Measurements from ENCODE around the gene NODAL.
A peak's percentile ranks its signal among the peaks of the same experiment; 100 is the strongest.

The NODAL gene

DNA sequence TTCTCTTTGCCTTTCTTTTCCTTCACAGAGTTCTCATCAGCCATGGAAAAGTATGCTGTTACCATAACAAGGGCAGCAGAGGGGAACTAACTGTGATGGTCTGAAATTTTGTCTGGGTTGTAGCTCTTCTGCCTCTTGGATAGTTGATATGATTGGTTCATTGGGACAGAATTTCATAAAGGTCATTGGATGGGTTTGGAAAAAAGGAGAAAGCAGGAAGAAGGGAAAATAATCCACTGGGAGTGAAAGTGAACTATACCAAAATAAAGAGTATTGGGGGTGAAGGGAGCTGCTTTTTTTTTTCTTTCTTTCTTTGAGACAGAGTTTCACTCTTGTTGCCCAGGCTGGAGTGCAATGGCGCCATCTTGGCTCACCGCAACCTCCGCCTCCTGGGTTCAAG is 31.7 kb downstream of the NODAL start:
- Histone ChIP-seq H3K36me3 (peaks cover 55% of the 10 kb centered on the region), H3K9me3 (ENCODE audit: severe bottlenecking) (no peaks in the 10 kb centered on the region), H3K27ac (no peak overlapping the region), H3K4me3 (ENCODE audit: low read depth, low read length) (no peak overlapping the region), H3K27me3 (ENCODE audit: insufficient read depth, low read depth, severe bottlenecking) (no peaks in the 10 kb centered on the region)
- TF ChIP-seq, protein P1, sequence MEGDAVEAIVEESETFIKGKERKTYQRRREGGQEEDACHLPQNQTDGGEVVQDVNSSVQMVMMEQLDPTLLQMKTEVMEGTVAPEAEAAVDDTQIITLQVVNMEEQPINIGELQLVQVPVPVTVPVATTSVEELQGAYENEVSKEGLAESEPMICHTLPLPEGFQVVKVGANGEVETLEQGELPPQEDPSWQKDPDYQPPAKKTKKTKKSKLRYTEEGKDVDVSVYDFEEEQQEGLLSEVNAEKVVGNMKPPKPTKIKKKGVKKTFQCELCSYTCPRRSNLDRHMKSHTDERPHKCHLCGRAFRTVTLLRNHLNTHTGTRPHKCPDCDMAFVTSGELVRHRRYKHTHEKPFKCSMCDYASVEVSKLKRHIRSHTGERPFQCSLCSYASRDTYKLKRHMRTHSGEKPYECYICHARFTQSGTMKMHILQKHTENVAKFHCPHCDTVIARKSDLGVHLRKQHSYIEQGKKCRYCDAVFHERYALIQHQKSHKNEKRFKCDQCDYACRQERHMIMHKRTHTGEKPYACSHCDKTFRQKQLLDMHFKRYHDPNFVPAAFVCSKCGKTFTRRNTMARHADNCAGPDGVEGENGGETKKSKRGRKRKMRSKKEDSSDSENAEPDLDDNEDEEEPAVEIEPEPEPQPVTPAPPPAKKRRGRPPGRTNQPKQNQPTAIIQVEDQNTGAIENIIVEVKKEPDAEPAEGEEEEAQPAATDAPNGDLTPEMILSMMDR (IDR thresholded peaks at IDR 0.05; ENCODE audit: low read depth, low read length) = no peak
- DNase-seq = no peak

DNA sequence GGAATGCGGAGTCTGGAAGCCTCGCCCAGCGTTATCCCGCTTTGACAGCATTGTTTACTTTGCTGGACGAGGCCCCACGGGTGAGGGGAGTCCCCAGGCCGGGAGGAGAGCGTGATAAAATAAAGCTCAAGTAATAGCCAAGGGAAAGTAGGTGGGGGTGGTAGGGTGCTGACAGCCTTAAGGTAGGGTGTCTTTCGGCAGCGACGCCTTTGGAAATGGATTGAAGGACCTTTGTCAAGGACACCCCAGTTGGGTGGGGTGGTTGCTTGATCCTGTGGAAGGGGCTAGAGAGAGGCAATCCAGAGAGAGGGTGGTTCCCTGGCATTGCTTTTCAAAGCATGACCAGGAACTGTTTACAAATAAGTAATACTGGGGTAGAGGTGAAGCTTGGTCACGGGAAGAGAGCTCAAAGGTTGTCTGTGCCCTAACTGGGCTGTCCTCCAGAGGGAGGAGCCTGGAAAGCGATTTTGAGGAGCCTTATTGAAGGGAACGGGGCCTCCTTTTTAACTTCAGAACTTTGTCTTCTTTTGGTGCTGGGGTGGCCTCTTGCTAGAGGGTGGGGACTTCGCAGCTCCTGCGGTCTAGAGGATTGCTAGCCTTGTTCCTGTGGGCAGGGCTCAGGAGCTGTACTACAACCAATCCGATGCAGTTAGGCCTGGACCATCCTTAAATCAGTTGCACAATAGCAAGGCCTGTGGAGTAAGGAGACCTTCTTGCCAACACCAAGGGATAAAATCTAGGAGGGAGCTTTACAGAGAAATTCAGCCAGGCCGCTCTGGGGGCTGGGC is 36.2 kb downstream of the NODAL start:
- Histone ChIP-seq H3K9me3 (ENCODE audit: severe bottlenecking) (no peaks in the 10 kb centered on the region), H3K27ac (peak overlapping the region; percentile 90; the same call in 1 of the 2 replicates), H3K4me3 (ENCODE audit: low read depth, low read length) (peak overlapping the region; percentile 75), H3K36me3 (peaks cover 31% of the 10 kb centered on the region), H3K27me3 (ENCODE audit: insufficient read depth, low read depth, severe bottlenecking) (no peaks in the 10 kb centered on the region)
- TF ChIP-seq, protein P1 (IDR thresholded peaks at IDR 0.05; ENCODE audit: low read depth, low read length) = no peak
- peak; percentile 23 for DNase-seq

DNA sequence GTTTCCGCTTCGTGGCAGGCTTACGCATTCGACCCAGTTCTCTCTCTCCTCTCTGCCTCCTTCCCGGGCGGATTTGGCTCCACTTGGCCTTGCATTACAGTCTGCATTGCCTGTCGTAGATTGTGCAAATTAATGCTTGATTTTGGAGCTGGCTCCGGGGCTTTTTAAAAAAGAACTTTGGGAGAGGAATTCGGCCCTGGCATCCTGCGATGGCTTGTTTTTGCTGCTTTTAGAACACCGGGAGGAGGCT is 36.8 kb downstream of the NODAL start:
- H3K27ac ChIP-seq = peak overlapping the region; percentile 90
- no peak for DNase-seq
- peak overlapping the region; percentile 75 for H3K4me3 ChIP-seq (ENCODE audit: low read depth, low read length)
- TF ChIP-seq, protein P1 (IDR thresholded peaks at IDR 0.05; ENCODE audit: low read depth, low read length) = no peak
- no peaks in the 10 kb centered on the region for H3K27me3 ChIP-seq (ENCODE audit: insufficient read depth, low read depth, severe bottlenecking)
- H3K36me3 ChIP-seq = peaks cover 27% of the 10 kb centered on the region
- no peaks in the 10 kb centered on the region for H3K9me3 ChIP-seq (ENCODE audit: severe bottlenecking)

DNA sequence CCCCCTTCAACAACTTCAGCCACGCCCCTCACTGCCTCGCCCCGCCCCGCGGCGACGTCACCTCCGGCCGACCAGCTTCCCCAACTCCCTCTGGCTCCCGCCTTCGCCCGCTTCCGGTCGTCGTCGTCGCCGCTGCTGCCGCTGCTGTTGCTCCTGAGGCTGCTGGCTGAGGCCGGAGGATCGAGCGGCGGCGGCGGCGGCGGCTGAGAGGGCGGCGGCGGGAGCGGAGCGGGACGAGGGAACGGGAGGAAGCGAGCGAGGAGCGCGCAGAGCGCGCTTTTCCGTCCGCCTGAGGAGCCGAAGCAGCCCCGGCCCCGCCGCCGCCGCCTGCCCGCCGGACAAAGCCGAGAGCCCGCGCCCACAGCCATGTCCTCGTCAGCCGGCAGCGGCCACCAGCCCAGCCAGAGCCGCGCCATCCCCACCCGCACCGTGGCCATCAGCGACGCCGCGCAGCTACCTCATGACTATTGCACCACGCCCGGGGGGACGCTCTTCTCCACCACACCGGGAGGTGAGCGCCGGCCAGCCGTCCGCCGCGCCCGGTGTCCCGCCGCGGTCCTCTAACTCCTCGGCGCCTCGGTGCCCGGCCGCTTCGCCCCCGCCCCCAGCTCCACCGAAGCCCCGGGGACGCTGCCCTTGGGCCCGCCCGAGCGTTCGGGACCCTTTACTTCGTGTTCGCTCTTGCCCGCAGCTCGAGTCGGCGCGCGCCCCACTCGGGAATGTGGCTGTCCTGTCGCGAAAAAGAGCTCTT is 37.3 kb downstream of the NODAL start, which contains the start of gene EIF4EBP2:
Gene EIF4EBP2 (plus strand): TSS at position 110 of the 751 bp plus-strand sequence. CDS start 257 bp downstream, at position 367.
- Histone ChIP-seq H3K9me3 (ENCODE audit: severe bottlenecking) (no peaks in the 10 kb centered on the region), H3K27me3 (ENCODE audit: insufficient read depth, low read depth, severe bottlenecking) (no peaks in the 10 kb centered on the region), H3K27ac (peak within 1 kb of the TSS; percentile 90), H3K4me3 (ENCODE audit: low read depth, low read length) (peak within 1 kb of the TSS; percentile 75), H3K36me3 (peaks cover 22% of the 10 kb centered on the region)
- TF ChIP-seq, protein P1 (IDR thresholded peaks at IDR 0.05; ENCODE audit: low read depth, low read length) = no peak
- DNase-seq = peak; percentile 98

DNA sequence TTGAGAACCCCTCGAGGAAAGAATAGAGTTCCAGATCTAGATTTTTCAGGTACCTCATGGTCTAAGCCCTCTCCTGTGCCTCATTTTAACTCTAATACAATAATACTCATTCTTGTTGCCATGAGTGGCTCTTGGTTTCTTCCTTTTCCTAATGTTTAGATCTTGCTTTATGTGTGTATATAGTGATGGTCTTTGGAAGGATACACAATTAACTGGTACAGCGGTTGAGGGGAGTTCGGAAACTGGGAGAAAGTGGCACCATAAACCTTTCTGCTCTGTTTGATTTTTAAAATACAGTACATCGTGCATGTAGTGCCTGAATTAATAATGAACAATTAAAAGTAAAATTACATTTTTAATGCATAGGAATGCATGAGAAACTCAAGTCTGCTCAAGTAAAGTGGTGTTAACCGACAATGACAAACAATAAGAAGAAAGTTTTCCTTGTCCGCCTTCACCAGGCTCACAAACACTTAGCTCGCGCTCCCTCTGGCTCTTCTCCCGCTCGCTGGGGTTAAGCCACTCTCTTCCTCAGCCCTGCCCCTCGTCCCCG is 37.9 kb downstream of the NODAL start:
- peak overlapping the region; percentile 90 for H3K27ac ChIP-seq
- peak overlapping the region; percentile 33 for H3K4me3 ChIP-seq (ENCODE audit: low read depth, low read length)
- H3K9me3 ChIP-seq (ENCODE audit: severe bottlenecking) = no peaks in the 10 kb centered on the region
- H3K27me3 ChIP-seq (ENCODE audit: insufficient read depth, low read depth, severe bottlenecking) = no peaks in the 10 kb centered on the region
- H3K36me3 ChIP-seq = peaks cover 17% of the 10 kb centered on the region
- TF ChIP-seq, protein P1 (IDR thresholded peaks at IDR 0.05; ENCODE audit: low read depth, low read length) = no peak
- DNase-seq = no peak
